HUES48 (cell line): Measurements from ENCODE around the gene PRKG1.

Experiments used
- H3K27ac ChIP-seq: one replicate; pipeline ENCODE4 v1.7.0; 2013; ENCODE audit warnings: low read depth, low read length, inconsistent platforms
- H3K27me3 ChIP-seq: 2 replicates; pipeline ENCODE4 v1.6.1; 2013; ENCODE audit warnings: mild to moderate bottlenecking, low read length; ENCODE audit not compliant: control insufficient read depth, insufficient read depth
- H3K36me3 ChIP-seq: 2 replicates; pipeline ENCODE4 v1.6.1; 2013; ENCODE audit warnings: low read length; ENCODE audit not compliant: control insufficient read depth, insufficient read depth
- H3K4me1 ChIP-seq: 2 replicates; pipeline ENCODE4 v1.6.1; 2013; ENCODE audit warnings: mild to moderate bottlenecking, low read length; ENCODE audit not compliant: control insufficient read depth, insufficient read depth
- H3K4me3 ChIP-seq: 2 replicates; pipeline ENCODE4 v1.5.1; 2013; ENCODE audit warnings: mild to moderate bottlenecking, low read depth, low read length
- H3K9ac ChIP-seq: 2 replicates; pipeline ENCODE4 v1.6.1; 2013; ENCODE audit warnings: mild to moderate bottlenecking, low read depth, low read length, moderate library complexity
- H3K9me3 ChIP-seq: 2 replicates; pipeline ENCODE4 v1.6.1; 2013; ENCODE audit warnings: low read length; ENCODE audit not compliant: control insufficient read depth, insufficient read depth

Gene PRKG1

DNA sequence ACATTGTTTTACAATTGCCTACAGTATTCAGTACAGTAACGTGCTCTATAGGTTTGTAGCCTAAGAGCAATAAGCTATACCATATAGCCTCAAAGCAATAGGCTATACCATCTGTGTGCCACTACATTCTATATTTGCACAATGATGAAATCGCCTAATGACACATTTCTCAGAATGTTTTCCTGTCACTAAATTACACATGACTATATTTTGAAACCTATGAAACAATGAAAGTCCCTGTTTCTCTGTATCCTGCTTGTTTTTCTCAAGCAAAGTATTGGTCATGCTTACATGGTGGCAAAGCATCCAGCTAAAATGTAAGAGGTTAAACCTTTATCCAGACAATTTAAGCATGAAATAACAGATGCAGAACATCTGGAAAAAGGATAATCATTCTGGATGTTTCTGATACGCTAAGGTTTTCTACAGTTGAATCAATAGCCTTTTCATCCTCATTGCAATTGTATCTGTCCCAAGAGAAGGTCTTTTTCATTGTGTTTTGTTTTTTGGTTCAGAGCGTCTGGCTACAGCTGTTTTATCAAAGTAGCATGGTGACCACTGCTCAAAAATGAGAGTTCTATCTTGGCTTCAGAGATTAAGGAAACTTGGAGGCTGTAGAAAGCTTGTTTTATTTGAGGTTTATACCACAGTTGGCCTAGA, 543.4 kb downstream of the PRKG1 start:
- Histone ChIP-seq H3K9ac (no peak overlapping the region), H3K4me3 (no peak overlapping the region), H3K36me3 (no peaks in the 10 kb centered on the region), H3K27ac (no peak overlapping the region), H3K9me3 (no peaks in the 10 kb centered on the region), H3K4me1 (peaks cover 10% of the 10 kb centered on the region), H3K27me3 (no peaks in the 10 kb centered on the region)

DNA sequence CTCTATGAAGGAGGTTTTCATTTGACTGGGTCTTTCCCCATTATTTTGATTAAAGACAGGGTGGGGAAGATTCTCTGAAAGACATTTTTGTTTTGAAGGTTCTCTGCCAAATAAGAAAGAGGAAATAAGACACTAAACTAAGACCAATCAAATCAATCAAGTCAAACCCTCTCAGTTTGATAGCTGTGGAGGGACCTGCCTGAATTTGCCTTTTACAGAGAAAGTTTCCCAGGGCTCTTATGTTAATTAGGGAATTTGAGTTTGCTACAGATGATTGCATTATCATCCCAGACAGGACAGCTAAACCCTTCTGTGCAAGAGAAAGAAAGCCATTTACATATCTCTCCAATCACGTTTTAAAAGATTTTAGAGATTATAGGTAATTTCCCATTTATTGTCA, 545.1 kb downstream of the PRKG1 start:
- Histone ChIP-seq H3K36me3 (no peaks in the 10 kb centered on the region), H3K4me3 (no peak overlapping the region), H3K27ac (no peak overlapping the region), H3K9me3 (no peaks in the 10 kb centered on the region), H3K27me3 (no peaks in the 10 kb centered on the region), H3K9ac (no peak overlapping the region), H3K4me1 (peaks cover 10% of the 10 kb centered on the region)

DNA sequence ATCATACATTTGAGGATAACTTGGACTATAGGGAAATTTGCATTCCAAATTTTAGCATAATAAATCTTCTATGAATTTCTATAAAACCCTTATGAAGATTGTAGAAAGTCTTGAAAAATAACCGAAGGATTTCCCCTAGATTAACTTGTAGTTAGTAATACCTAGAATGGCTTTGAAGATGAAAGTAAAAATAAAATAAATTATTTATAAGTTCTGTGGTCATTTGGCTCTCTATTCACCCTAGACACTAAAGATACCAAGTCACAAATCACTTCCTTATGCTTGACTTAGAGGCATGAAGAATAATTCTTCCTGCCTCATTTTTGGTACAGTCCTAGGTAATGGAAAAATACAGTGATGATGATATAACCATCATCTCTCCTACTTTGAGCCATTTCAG, 545.8 kb downstream of the PRKG1 start:
- no peak overlapping the region for H3K27ac ChIP-seq
- H3K9me3 ChIP-seq = no peaks in the 10 kb centered on the region
- H3K4me3 ChIP-seq = no peak overlapping the region
- H3K27me3 ChIP-seq = no peaks in the 10 kb centered on the region
- no peaks in the 10 kb centered on the region for H3K36me3 ChIP-seq
- peaks cover 10% of the 10 kb centered on the region for H3K4me1 ChIP-seq
- no peak overlapping the region for H3K9ac ChIP-seq

DNA sequence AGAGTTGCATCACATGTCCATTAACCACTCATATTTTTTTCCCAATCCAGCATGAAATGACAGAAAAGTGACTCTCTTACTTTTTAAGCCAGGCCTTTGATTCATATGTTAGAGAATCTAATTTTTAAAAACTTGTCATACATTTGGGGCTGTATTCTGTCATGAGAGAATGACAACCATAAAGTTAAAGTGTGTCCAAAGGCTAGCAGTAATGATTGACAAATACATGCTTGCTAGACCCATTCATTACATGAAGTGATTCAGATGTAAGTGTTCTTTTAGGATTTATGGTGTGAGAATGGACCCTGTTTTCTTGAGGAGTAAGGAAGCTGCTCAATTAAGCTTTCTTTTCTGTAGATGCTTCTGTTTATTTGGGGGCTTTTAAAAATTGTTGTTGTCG, 549.7 kb downstream of the PRKG1 start:
- peaks cover 9% of the 10 kb centered on the region for H3K4me1 ChIP-seq
- no peak overlapping the region for H3K9ac ChIP-seq
- no peak overlapping the region for H3K27ac ChIP-seq
- H3K9me3 ChIP-seq = no peaks in the 10 kb centered on the region
- H3K4me3 ChIP-seq = no peak overlapping the region
- H3K27me3 ChIP-seq = no peaks in the 10 kb centered on the region
- no peaks in the 10 kb centered on the region for H3K36me3 ChIP-seq

DNA sequence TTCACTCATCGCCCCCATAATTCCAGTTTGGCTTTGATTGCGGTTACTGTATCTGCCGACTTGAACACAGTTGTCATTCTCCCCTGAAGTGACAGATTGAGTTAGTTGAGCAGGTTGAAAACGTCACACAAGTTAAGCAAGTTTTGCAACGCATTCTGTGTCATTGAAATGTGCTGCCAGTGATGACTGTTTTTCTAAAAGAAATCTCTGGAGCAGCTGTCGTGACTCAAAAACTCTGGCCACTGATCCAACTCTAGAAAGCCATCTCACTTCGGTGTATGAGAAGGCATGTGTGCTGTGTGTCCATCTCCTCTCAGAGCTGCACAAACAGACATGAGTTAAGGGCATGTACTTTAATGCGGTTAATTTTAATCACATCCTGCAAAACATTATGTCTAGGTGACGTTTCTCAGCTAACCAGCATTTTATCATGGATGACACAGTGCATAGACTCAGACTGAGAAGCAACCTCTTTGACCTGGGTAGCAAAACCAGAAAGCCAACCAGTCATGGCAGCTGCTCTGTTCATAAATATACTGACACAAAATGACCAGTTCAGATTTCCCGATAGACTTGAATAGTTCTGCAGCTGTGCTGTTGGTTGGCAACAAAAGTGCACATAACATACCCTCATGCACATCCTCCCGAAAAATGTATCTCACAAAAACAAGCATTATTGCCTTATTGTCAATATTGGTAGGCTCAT, 555.8 kb downstream of the PRKG1 start:
- Histone ChIP-seq H3K27me3 (no peaks in the 10 kb centered on the region), H3K4me1 (no peaks in the 10 kb centered on the region), H3K4me3 (no peak overlapping the region)

GRCh38 chr10:51630640-51631005, 556.3 kb downstream of the PRKG1 start:
- H3K4me3 ChIP-seq = no peak overlapping the region
- no peak overlapping the region for H3K9ac ChIP-seq

More for the DNA sequence above, 555.8 kb downstream of the PRKG1 start:
- Histone ChIP-seq H3K9me3 (no peaks in the 10 kb centered on the region), H3K36me3 (no peaks in the 10 kb centered on the region), H3K27ac (no peak overlapping the region), H3K9ac (no peak overlapping the region)

GRCh38 chr10:51635436-51635835, 561.1 kb downstream of the PRKG1 start:
- Histone ChIP-seq H3K9ac (no peak overlapping the region), H3K27ac (no peak overlapping the region), H3K27me3 (no peaks in the 10 kb centered on the region), H3K4me3 (no peak overlapping the region), H3K4me1 (no peaks in the 10 kb centered on the region), H3K9me3 (no peaks in the 10 kb centered on the region), H3K36me3 (no peaks in the 10 kb centered on the region)

More at GRCh38 chr10:51630640-51631005, 556.3 kb downstream of the PRKG1 start:
- H3K27ac ChIP-seq = no peak overlapping the region
- no peaks in the 10 kb centered on the region for H3K27me3 ChIP-seq
- no peaks in the 10 kb centered on the region for H3K4me1 ChIP-seq
- no peaks in the 10 kb centered on the region for H3K9me3 ChIP-seq
- no peaks in the 10 kb centered on the region for H3K36me3 ChIP-seq

GRCh38 chr10:51638211-51638610, 563.9 kb downstream of the PRKG1 start:
- no peaks in the 10 kb centered on the region for H3K9me3 ChIP-seq
- no peak overlapping the region for H3K9ac ChIP-seq
- no peaks in the 10 kb centered on the region for H3K36me3 ChIP-seq
- no peak overlapping the region for H3K4me3 ChIP-seq
- H3K27ac ChIP-seq = no peak overlapping the region
- H3K27me3 ChIP-seq = no peaks in the 10 kb centered on the region
- no peaks in the 10 kb centered on the region for H3K4me1 ChIP-seq

DNA sequence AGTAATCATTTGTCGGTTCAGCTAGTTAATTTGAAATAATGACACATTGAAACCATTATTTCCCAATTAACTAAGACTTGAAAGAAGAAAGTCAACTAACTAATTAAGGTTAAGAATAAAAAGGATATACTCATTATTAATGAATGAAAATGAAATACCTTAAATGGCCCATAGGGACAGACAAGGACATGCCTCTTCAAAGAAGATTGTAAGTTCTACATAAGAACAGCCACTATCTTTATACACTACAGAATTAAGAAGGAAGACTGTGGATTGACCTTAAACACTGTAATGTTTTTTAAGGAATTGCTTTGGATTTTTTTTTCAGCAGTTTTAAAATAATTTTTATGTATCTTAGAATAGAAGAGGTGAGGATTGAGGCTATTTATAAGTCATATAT, 564.5 kb downstream of the PRKG1 start:
- no peaks in the 10 kb centered on the region for H3K4me1 ChIP-seq
- H3K36me3 ChIP-seq = no peaks in the 10 kb centered on the region
- no peaks in the 10 kb centered on the region for H3K27me3 ChIP-seq
- H3K9me3 ChIP-seq = no peaks in the 10 kb centered on the region
- no peak overlapping the region for H3K27ac ChIP-seq
- H3K4me3 ChIP-seq = no peak overlapping the region
- no peak overlapping the region for H3K9ac ChIP-seq

DNA sequence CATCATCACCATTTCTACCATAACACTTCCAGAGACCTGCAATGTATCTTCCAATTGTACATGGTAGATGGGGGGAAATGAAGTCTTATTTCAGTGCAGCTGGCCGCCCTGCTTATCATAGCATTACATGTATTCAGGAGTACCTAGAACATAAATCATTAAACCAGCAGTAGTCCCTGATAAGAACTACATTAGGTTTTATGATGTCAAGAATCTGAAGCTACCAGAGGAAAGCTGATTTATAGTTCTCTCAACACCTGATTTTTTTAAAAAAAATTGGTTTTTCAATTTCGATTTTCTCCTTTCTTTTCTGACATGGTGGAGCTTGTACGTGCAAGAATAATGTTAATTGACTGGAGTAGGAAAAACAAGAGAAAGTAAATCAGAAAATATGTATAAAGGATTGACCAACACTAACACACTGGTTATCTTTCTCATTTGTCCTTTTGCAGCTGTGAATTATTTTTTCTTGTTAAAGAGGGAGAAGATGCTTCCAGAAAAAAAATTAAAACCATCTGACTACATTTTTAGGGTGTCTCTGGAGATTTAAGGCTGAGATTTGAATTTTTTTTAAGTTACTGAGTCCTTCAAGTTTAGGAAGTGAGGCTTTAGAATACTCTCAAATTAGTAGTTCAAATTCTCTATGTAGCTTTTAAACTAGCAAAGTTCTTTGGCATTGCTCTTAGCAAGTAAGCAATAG, 566.0 kb downstream of the PRKG1 start:
- H3K4me1 ChIP-seq = no peaks in the 10 kb centered on the region
- no peak overlapping the region for H3K9ac ChIP-seq
- H3K36me3 ChIP-seq = no peaks in the 10 kb centered on the region
- H3K4me3 ChIP-seq = no peak overlapping the region
- H3K9me3 ChIP-seq = no peaks in the 10 kb centered on the region
- no peaks in the 10 kb centered on the region for H3K27me3 ChIP-seq
- no peak overlapping the region for H3K27ac ChIP-seq

- Histone ChIP-seq H3K4me1 (no peaks in the 10 kb centered on the region), H3K9ac (no peak overlapping the region), H3K27me3 (no peaks in the 10 kb centered on the region), H3K4me3 (no peak overlapping the region), H3K36me3 (no peaks in the 10 kb centered on the region), H3K9me3 (no peaks in the 10 kb centered on the region), H3K27ac (no peak overlapping the region)
Observed at GRCh38 chr10:51642581-51642980, 568.3 kb downstream of the PRKG1 start.
